Cardiac fibroblast (primary cell): Measurements from ENCODE around the gene FAM171A2.
"Not testable (repeated sequence)": the region's sequence is repeated elsewhere in the genome, so short reads cannot be mapped to it uniquely, and the experiment has no call there.

Source experiments
- DNase-seq, 2 donors: peaks; one replicate each; pipeline versions ENCODE4 v3.0.0 to v3.0.0-alpha.2; 2010; ENCODE audit warnings: low read depth in 2 of 2
- H3K4me3 ChIP-seq, 2 donors: replicated peaks in 1 of 2; 1 replicate in 1 of 2; 2 replicates in 1 of 2; pipeline ENCODE4 v1.5.1; 2011; ENCODE audit warnings: low read depth in 2 of 2, low read length in 2 of 2, mild to moderate bottlenecking in 2 of 2, moderate library complexity in 1 of 2
- TF ChIP-seq, protein P1 (sequence below): IDR thresholded peaks from one replicate; pipeline ENCODE4 v1.5.1; 2011; ENCODE audit warnings: low read depth, mild to moderate bottlenecking, low read length, inconsistent platforms

FAM171A2 gene

DNA sequence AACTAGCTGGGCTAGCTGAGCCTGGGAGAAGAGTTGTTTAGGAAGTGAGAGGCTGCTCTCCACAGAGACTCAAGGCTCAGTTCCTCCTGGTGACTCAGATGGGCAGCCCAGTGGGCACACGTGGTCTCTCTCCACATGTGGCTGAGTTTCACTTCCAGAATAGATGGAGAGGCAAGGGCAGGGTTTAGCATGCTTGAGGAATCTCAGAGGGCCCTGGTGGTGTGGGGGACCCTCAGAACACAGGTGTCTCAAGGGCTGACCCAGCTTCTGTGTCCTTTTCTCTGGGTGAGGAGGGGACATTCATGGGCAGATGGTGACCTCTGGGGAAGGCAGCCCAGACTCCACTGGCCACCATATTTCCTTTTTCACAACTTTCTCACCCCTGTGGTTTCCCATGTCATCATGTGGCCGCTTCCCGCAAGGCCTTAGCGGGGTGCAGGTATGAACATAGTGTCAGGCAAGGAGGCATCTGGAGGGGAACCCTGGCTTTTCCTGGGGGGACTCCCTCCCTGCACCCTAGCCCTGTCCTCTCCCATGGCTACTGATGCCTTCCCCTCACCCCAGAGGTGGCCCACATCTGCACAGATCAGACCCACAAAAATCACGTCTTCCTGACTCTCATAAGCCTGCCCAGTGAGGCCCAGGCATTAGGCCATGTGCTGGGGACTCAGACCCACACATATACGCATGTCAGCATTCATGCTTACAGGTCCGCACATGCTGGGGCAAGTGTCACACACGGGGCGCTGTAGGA, 15.2 kb downstream of the FAM171A2 start:
- TF ChIP-seq, protein P1, sequence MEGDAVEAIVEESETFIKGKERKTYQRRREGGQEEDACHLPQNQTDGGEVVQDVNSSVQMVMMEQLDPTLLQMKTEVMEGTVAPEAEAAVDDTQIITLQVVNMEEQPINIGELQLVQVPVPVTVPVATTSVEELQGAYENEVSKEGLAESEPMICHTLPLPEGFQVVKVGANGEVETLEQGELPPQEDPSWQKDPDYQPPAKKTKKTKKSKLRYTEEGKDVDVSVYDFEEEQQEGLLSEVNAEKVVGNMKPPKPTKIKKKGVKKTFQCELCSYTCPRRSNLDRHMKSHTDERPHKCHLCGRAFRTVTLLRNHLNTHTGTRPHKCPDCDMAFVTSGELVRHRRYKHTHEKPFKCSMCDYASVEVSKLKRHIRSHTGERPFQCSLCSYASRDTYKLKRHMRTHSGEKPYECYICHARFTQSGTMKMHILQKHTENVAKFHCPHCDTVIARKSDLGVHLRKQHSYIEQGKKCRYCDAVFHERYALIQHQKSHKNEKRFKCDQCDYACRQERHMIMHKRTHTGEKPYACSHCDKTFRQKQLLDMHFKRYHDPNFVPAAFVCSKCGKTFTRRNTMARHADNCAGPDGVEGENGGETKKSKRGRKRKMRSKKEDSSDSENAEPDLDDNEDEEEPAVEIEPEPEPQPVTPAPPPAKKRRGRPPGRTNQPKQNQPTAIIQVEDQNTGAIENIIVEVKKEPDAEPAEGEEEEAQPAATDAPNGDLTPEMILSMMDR: no peak
- peak in 1 of 2 donors; percentile 50 for DNase-seq
- H3K4me3 ChIP-seq: no peak overlapping the region

DNA sequence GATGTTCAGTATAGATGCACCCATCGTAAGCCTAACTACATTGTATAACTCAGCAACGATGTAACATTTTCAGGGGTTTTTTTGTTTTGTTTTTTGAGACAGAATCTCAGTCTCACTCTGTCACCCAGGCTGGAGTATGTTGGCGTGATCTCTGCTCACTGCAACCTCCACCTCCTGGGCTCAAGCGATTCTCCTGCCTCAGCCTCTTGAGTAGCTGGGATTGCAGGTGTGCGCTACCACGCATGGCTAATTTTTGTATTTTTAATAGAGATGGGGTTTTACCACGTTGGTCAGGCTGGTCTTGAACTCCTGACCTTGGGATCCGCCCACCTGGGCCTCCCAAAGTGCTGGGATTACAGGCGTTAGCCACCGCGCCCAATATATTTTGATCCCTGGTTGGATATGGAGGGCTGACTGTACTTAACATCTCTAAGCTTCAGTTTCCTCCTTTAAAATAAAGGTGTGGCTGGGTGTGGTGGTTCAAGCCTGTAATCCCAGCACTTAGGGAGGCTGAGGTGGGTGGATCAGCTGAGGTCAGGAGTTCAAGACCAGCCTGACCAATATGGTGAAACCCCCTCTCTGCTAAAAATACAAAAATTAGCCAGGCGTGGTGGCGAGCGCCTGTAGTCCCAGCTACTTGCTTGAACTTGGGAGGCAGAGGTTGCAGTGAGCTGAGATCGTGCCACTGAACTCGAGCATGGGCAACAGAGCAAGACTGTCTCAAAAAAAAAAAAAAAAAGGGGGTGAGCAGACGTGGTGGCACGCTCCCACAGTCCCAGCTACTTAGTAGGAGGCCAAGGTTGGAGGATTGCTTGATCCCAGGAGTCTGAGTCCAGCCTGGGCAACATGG, 16.2 kb downstream of the FAM171A2 start:
- H3K4me3 ChIP-seq, DNase-seq: not testable (repeated sequence)

DNA sequence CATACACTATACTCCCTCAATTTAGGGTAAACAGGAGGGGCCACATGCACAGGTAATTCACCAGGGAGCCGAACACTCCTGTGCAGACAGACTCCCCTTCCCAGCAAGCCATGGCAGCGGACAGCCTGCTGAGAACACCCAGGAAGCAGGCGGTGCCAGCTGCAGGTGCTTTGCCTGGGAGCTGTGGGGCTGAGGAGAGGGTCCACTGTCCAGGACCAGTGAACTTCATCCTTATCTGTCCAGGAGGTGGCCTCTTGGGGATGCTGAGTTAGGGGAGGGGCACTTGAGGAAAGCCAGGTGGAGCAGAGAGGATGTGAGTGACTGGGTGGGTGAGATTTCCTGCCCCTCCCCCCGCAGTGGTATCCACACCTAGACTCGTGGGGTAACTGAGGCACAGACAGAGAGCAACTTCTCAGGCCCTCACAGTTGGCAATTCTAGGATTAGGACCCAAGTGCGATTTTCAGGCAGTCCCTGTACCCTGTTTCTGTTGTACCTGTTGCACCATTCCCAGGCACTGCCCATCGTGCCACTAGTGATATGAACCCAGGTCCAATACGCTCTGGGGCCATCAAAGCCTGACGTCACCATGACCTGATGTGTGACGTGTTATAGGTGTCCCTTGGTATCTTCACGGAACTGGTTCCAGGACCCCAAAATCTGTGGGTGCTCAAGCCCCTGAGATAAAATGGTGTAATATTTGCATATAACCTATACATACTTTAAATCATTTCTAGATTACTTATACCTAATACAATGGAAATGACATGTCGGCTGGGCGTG, 17.4 kb downstream of the FAM171A2 start:
- peak overlapping the region; percentile 96 to 97 for H3K4me3 ChIP-seq
- DNase-seq: no peak
- TF ChIP-seq, protein P1: no peak

DNA sequence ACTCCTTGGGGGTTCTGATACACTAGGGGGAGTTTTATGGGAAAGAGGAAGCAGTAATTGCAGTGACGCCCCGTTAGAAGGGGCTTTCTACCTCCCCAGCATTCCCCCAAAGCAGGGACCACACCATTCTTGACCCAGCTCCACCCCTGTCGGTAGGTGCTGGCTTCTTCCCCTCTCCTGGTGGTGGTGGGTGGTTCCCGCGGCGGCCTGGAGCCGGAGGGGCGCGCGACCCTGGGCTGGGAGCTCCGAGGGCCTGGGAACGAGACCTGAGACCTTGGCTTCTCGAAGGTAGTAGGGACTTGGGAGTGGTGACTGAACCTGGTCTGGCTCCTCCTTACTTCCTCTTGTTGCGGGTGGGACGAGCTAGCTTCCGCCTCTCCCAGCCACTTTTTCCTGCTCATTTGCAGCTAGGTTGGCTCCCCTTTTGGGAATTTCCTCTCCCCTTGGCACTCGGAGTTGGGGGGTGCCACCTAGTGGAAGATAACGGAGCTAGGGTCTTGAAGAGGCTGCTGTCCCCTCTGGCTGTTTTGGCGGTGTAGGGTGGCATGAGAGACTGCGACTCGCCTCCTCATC, 18.1 kb downstream of the FAM171A2 start:
- DNase-seq: peak; percentile 58 to 66
- TF ChIP-seq, protein P1: peak; percentile 39
- peak overlapping the region; percentile 96 to 97 for H3K4me3 ChIP-seq

DNA sequence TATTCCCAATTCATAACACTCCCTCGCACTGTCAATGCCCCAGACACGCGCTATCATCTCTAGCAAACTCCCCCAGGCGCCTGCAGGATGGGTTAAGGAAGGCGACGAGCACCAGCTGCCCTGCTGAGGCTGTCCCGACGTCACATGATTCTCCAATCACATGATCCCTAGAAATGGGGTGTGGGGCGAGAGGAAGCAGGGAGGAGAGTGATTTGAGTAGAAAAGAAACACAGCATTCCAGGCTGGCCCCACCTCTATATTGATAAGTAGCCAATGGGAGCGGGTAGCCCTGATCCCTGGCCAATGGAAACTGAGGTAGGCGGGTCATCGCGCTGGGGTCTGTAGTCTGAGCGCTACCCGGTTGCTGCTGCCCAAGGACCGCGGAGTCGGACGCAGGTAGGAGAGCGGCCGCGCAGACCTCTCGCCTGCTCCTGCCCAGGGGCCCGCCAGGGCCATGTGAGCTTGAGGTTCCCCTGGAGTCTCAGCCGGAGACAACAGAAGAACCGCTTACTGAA, 18.7 kb downstream of the FAM171A2 start, which contains the start of gene GRN:
TSS of gene GRN (plus strand) at position 364 of the 515 bp plus-strand sequence. CDS start 3,863 bp downstream, outside the sequence.
- DNase-seq: peak; percentile 99 to 100
- peak within 1 kb of the TSS; percentile 96 to 97 for H3K4me3 ChIP-seq
- TF ChIP-seq, protein P1: no peak

DNA sequence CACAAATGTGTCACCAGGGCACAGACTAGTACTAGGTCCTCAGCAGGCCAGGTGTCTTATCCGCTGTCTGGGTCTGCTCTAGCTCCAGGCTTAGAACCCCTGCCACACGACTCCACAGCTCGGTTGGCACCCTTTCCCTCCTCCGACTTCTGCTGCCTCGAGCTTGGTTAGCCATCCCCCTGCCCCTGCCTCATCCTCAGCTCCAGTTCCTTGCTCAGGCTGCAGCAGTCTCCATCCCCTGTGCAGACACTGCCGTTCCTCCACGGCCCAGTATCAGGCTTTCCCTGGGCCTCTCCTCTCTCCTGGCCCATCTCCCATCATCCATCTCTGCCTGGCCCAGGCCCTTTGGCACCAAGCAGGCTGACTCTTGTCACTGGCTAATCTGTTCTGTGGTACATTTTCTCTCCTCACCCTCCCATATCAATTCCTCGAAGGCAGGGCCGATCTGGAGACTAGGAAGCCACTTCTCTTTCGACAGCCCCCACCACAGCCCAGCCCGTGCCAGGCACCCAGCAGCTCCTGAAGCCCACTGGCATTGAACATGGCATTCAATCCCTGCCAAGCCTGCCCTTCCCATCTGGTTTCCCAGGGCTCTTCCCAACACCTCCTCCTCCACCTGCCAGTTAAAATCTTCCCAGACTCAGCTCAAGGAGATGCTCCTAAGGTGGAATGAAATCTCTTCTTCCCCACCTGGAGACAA, 20.0 kb downstream of the FAM171A2 start:
- TF ChIP-seq, protein P1: no peak
- no peak for DNase-seq
- H3K4me3 ChIP-seq: no peak overlapping the region

DNA sequence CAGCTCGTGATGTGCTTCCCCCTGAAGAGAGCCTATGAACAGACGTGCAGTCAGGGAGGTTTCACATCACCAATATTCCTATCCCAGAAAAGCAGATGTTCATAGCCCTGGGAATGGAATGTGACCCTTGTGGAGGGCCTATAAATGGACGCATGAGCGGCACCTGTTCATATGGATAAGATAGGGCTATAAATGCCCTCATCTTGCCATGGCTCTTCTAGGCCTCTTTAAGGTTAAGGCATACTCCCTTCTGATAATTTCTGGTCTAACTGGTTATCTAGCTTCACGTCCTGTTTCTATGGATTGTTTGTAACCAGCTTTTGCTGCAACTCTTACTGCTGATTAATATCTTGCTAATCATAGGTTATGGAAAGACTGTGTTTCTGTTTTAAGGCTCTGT, 23.1 kb downstream of the FAM171A2 start:
- DNase-seq, H3K4me3 ChIP-seq: not testable (repeated sequence)
